HG03457 (cell line): ENCODE results near the gene FRRS1.

ENCODE experiments used
- ATAC-seq: cut with Tn5 transposase; IDR thresholded peaks from one replicate; pipeline ENCODE4 v1.9.1; 2021; ENCODE audit warnings: moderate number of reproducible peaks; ENCODE audit not compliant: unreplicated experiment

FRRS1 gene

GRCh38 chr1:99731384-99731783 is 35.1 kb downstream of the FRRS1 start:
- ATAC-seq: no peak

- no peak for ATAC-seq
Measured at GRCh38 chr1:99728494-99729235, 37.8 kb downstream of the FRRS1 start.

DNA sequence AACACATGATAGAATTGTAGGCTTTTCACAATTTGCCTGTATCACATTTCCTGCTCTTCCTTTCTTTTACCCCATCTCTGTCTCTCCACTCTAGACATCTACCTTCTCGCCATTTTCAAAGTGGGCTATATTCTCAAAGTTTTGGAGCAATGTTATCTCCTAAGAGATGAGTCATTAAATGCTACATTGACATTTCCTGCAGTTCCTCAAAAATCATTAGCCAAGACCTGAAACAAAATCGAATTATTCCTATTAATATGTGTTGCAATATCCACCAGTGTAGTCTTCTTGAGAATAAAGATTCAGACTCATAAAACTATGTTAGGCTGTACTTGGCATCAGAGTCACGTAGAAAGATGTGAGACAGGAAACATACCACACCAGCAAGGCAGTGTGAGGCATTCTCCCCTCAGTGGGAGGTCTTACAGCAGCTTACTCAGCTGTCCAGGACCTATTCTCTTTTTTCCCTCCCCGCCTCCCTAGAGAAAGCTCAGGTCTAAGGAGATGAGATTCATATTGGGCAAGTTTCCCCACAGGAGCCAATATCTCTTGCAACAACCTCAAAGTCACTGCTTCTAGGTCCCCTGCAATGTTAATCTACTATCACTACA is 38.8 kb downstream of the FRRS1 start:
- ATAC-seq: no peak

DNA sequence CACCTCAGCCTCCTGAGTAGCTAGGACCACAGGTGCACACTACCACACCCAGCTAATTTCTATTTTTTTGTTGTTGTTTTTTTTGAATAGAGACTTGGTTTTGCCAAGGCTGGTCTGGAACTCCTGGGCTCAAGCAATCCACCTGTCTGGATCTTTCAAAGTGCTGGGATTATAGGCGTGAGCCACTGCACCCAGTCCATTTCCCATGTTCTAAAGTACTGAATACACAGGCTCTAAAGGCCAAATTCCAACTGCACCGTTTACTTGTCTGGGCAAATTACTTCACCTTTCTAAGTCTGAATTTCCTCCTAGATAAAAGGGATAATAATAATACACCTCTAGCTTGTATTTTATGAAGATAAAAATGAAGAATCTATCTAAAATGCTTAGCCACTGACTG is 39.6 kb downstream of the FRRS1 start:
- ATAC-seq: no peak

DNA sequence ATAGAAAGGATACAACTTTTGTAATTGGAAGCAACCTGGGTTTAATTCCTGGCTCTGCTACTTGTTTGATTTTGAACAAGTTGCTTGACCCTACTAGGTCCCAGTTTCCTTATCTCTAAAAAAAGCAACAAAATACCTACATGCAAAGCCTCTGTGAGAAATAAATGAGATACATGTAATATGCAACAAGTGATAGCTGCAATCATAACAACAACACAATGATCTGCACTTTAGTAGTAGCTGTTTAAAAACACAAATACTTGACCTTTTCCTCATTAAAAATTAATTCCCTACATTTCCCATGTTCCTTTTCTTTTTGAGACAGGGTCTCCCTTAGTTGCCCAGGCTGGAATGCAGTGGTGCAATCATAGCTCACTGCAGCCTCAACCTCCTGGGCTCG is 40.0 kb downstream of the FRRS1 start:
- ATAC-seq: no peak

GRCh38 chr1:99725996-99726395 is 40.4 kb downstream of the FRRS1 start:
- ATAC-seq: no peak

DNA sequence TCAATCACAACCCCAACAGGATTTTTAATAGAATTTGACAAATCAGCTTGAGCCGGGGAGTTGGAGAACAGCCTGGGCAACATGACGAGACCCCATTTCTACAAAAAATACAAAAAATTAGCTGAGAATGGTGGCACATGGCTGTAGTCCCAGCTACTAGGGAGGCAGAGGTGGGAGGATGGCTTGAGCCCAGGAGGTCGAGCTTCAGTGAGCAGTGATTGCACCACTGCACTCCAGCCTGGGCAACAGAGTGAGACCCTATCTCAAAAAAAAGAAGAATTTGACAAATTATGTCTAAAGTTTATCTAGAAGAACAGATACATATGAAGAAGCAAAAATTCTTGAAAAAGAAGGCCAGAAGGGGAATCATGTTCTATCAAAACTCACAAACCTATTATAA is 43.2 kb downstream of the FRRS1 start:
- no peak for ATAC-seq

DNA sequence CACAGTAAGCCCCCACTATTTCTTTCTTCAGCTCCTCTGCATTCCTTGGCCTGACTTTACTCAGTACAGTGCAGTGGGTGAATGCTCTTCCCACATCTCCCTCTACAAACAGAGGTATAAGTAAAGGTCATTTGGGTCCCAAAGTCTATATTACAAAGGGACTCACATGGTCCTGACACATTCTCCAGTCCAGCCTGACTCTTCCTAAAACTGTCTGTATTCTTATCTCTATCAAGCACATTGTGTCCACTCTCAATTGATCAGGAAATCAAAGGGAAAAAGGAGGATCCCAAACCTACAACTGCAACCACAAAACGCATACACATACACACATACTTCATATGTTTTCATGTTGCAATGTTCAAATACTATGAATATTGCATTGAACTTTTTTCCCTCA is 49.4 kb downstream of the FRRS1 start:
- no peak for ATAC-seq

DNA sequence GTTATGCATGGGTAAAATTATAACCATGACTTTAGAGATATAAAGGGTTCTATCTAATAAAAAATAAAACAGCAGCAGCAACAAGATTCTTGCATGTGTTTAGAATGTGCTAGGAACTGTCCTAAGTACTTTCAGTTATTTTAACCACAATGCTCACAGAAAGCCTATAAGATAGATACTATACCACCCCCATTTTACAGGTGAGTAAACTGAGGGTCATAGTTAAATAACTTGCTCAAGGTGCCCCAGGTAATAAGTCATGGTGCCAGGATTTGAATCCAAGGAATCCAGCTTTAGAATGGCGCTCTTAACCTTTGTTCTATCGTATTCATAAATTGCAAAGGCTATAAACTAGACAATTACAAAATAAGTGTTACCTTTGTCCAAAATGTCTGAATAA is 53.4 kb downstream of the FRRS1 start:
- ATAC-seq: no peak

- no peak for ATAC-seq
Measured at GRCh38 chr1:99710994-99711393, 55.4 kb downstream of the FRRS1 start.

GRCh38 chr1:99707535-99708142 is 58.8 kb downstream of the FRRS1 start:
- ATAC-seq: no peak

DNA sequence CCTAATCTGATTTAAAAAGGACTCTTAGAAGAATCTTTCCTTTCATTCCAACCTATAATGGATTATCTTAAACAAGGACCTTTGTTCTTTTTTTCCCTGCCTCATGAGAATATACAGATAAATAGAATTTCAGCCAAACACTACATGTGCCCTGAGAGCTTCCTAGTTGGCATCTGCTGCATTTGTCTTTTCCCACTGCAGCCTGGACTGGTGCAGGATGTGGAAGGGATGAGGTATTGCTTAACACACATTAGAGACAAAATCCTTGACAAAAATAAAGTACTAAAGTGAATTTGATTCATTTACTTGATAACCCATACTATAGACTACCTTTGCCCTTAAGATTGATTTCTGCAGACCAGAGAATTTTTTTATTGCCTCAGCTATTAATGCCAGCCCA is 61.0 kb downstream of the FRRS1 start:
- ATAC-seq: no peak

GRCh38 chr1:99704356-99704816 is 62.0 kb downstream of the FRRS1 start:
- no peak for ATAC-seq

GRCh38 chr1:99702221-99702620 is 64.2 kb downstream of the FRRS1 start:
- ATAC-seq: no peak

DNA sequence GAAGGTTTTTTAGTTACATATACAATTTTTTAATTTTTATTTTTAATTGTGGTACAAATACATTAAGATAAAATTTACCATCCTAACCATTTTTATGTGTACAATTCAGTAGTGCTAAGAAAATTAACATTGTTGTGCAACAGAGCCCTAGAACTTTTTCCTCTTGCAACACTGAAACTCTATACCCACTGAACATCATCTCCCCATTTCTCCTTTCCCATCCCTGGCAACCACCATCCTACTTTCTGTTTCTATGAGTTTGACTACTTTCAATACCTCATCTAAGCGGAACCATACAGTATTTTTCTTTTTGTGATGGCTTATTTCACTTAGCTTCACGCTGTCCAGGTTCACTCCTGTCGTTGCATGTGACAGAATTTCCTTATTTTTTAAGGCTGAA is 66.4 kb downstream of the FRRS1 start:
- ATAC-seq: no peak

- no peak for ATAC-seq
Measured at GRCh38 chr1:99697580-99697979, 68.9 kb downstream of the FRRS1 start.

GRCh38 chr1:99696616-99697015 is 69.8 kb downstream of the FRRS1 start:
- no peak for ATAC-seq

GRCh38 chr1:99691175-99691574 is 75.3 kb downstream of the FRRS1 start:
- ATAC-seq: no peak

DNA sequence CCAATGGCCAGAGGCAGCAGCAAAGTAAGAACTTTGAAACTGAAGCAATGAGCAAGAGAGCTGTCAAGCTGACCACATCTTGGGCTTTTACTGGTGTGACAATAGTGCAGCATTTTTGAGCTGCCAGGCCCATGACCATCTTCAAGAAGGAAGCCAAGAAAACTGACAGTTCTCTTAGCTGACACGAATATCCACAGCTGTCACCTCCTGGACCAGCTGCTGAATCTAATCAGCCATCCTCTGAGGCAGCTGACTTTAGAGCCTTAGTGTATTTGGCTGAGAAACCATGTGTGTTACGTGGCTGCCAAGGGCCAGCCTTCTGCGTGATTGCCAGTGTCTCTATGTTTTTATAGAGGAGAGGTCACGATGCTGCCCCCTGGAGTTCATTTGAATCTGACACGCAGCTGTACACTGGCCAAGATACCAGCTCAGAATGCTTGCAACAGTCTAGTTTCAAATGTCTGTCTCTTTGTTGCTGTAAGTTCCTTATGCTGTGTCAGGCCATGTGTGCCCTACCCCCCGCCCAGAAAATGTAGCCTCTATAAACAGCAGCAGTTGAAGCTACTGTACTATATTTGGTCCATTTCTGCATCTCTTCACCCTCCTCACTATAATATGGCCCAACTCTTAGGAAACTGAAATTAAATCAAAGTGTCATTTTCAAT is 80.8 kb downstream of the FRRS1 start:
- ATAC-seq: peak; percentile 85

DNA sequence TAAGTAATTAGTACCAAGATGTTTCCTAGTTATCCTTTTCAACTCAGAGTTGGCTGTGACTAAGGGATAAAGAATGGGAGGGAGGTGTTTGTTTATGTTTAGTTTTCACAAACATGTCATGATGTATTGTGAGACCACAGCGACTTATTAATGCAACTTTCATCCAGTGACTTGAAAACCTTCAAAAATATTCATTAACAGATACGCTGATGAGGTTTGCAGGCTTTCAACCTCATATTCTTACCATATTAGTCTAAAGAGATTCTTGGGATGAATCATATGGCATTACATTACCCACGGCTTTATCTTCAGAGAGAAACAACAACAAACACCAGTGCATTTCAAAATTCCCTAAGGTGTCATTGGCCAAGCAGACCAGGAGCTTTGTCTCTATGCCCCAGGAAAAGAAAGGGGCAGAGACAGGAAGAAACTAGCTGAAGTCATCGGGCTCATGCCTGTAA is 84.1 kb downstream of the FRRS1 start:
- ATAC-seq: no peak

- no peak for ATAC-seq
Measured at GRCh38 chr1:99681583-99681982, 84.9 kb downstream of the FRRS1 start.

- ATAC-seq: no peak
Measured at GRCh38 chr1:99680270-99680669, 86.2 kb downstream of the FRRS1 start.
